Activated naive CD4-positive, alpha-beta T cell treated with anti-CD3 and anti-CD28 coated beads, Interleukin-2, amount 50 U/mL, for 16 hours (primary cell): ENCODE results near the gene TSC22D1.
"Not testable (repeated sequence)": the region's sequence is repeated elsewhere in the genome, so short reads cannot be mapped to it uniquely, and the experiment has no call there.

Experiments used
- DNase-seq: peaks from one replicate; pipeline ENCODE4 v3.0.0-alpha.2; 2020

Gene TSC22D1

DNA sequence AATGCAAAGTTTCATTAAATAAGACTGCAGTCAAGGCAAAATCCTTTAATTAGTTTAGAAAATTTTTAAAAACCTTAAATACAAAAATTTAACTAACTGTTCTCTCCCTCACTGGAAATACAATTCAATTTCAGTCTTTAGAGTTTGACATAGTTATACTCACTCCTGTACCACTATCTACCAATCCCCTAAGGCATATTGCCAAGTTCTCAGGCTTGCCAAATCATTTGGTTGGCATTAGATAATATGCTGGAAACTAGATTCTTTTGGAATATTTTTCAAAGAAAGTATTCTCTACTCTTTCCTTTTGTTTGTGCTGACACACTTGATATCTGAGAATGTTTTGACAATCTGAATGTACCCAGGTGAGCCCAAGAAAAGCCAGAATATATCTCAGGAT lies 77.2 kb downstream of the TSC22D1 start:
- DNase-seq = no peak

GRCh38 chr13:44498502-44498901 lies 77.6 kb downstream of the TSC22D1 start:
- no peak for DNase-seq

DNA sequence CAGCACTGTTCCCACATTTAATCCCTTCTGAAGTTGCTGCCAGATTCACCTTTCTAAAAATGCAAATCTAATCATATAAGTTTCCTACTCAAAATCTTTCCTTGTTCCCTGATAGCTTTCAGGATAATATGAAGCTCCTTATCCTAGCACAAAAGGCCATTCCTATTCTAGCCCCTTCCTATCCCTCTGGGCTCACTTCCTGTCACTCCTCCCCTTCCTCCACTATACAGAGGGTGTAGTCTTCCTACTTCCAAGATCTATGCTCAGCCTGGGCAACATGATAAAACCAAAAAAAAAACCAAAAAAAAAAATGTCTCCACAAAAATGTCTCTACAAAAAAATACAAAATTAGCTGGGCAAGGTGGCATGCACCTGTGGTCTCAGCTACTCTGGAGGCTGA lies 78.3 kb downstream of the TSC22D1 start:
- DNase-seq = no peak

DNA sequence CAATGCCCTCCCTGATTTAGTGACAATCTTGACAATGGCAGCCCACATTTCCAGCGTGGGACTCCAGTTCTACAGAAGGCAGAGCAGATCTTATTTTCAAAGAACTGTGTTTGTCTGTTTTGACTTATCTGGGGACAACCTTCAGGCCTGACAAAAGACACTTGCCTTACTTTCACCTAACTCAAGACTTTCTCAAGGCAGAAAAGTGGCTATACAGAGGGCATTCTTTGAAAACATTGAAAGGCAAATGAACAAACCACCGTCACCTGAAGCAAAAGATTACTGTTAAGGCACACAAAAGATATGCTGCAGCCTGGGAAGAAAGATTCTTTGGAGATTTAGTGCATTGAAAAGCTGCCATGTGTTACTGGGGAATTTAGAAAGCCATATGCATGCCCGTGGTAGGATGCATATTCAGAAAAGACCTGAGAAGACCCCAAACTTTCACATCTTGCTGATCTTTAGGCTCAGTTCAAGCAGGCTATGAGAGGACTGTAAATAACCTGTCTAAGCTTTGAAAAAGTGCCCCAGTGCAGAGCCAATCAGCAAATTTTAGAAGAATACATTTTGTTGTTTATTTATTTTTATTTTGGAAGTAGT lies 82.8 kb downstream of the TSC22D1 start:
- no peak for DNase-seq

GRCh38 chr13:44489751-44490150 lies 86.4 kb downstream of the TSC22D1 start:
- DNase-seq = no peak

DNA sequence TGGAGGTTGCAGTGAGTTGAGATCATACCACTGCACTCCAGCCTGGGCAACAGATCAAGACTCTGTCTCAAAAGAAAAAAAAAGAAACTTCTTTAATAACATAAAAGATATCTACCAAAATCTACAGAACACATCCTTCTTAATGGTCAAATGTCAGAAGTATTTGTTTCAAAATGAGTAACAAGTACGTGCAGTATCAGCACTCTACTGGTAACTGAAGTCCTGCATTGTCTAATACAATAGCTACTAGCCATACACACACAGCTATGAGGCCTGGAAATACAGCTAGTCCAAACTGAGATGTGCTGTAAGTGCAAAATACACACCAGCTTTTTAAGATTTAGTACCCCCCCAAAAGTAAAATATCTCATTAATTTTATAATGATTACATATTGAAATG lies 88.1 kb downstream of the TSC22D1 start:
- DNase-seq = no peak

GRCh38 chr13:44484562-44485138 lies 91.5 kb downstream of the TSC22D1 start:
- DNase-seq = no peak

DNA sequence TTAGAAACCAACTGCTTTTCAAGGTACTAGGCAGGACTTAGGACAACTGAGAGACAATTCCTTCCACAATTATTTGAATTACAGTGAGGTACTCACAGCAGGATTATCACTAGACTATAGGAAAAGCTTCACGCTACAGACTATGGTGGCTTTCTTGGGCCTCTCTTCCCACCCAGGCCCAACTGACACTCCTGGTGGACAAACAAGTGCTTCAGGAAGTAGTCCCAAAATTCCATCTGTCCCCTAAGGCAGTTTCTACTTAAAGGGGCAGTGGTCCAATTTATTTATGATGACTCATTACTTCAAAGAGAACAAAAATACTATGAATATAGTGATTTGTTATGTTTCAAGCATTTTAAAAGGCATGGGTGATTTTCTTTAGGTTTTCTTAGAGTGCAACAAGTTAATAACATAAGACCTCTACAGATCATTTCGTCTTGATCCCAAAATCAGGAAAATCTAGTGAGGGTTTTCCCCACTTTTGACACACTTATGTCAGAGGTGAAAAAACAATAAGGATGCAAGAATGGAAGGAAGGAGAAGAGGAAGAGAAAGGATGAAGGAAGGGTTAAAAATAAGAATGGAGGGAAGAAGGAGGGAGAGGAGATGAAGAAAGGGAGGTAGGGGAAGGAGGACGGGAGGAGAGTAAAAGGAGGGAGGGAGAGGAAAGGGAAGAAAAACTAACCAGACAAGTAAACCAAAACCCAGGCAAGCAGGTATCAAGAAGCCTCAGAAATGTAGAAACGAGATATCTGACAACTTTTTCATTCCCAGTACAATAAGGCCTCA lies 101.8 kb downstream of the TSC22D1 start:
- no peak for DNase-seq

GRCh38 chr13:44471686-44472085 lies 104.4 kb downstream of the TSC22D1 start:
- DNase-seq = no peak

DNA sequence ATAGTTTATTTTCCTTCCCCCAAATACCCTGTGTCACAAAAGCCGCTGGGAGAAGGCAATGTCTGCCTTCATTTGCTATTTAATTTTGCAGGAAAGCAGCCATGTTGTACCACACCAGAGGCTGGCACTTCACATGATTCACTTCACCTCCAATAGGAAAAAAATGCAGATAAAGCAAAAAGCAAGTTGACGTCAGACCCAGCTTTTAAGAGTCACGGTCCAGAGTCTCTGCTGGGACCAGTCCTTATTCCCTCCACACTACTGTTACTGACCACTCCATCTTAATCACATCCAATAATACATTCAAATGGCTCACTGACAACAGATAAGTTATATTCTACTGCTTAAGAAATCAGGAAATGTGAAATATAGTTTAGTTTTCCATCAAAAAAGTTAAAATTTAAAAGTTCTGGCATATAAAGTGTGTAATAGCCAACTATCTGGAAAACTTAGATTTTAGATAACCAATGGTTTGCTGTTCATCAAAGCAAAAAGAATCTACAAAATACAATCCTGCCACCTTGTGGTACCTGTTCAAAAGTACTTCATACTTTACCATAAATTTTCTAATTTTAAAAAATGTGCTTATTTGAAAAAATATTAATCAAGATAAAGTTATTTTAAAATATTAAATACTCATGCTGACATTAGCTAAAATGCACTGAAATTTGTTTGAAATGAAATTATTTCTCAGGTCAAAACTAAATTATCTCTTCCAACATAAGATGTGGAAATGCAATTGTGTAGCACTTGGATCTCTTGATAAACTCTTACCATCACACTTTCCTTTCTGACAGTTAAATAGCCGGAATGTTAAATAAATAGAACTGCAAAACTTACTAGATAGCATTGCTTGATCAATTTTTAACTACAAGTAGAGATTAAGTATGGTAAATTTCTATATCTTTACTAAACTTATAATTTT lies 105.2 kb downstream of the TSC22D1 start:
- DNase-seq = no peak

GRCh38 chr13:44468874-44469273 lies 107.3 kb downstream of the TSC22D1 start:
- no peak for DNase-seq

GRCh38 chr13:44465318-44465717 lies 110.8 kb downstream of the TSC22D1 start:
- no peak for DNase-seq

DNA sequence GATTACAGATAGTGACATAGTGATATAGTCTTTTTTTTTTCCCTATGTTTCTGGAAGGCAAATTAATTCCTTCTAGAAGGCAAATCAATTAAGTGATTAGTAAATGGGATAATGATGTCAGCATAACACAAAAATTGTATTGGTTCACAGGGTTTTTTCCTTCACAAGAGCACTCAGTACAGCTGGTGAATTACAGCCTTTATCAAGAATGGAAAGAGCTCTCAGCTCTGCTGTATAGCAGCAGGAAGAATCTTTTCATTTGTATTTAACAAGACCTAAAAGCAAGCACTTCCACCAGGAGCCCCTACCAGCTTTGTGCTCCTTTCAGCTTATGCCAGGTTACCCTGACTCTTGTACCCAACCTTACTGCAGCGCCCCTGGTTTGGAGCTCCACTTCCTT lies 111.7 kb downstream of the TSC22D1 start:
- no peak for DNase-seq

- DNase-seq = no peak
Observed at GRCh38 chr13:44463759-44464158, 112.4 kb downstream of the TSC22D1 start.

DNA sequence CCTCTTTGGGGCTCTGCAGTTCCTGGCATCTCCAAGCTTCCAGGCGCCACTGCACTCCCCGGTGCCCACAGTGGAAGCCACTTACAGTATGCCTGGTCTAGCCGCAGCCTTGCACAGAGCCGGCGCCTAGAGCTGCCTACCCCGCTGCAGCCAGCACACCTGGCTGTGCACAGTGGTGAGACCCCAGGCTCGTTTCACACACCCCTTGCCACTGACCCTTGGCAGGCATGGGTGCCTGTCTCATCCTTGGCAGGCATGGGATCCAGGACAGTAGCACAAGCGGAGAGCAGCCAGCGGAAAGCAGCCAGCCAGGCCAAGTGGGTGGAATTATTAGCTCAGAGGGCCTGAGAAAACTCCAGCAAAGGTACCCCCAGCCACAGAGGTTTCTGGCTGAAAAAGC lies 116.5 kb downstream of the TSC22D1 start:
- DNase-seq = no peak

GRCh38 chr13:44458313-44458975 lies 117.7 kb downstream of the TSC22D1 start:
- DNase-seq = no peak

DNA sequence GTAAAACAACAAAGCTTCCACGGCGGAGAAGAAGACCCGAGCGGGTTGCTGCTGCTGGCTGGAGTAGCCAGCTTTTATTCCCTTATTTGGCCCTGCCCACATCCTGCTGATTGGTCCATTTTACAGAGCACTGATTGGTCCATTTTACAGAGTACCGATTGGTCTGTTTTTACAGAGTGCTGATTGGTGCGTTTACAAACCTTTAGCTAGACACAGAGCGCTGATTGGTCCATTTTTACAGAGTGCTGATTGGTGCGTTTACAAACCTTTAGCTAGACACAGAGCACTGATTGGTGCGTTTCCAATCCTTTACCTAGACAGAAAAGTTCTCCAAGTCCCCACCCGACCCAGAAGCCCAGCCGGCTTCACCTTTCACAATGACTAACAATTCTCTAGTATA lies 119.9 kb downstream of the TSC22D1 start:
- DNase-seq = not testable (repeated sequence)

DNA sequence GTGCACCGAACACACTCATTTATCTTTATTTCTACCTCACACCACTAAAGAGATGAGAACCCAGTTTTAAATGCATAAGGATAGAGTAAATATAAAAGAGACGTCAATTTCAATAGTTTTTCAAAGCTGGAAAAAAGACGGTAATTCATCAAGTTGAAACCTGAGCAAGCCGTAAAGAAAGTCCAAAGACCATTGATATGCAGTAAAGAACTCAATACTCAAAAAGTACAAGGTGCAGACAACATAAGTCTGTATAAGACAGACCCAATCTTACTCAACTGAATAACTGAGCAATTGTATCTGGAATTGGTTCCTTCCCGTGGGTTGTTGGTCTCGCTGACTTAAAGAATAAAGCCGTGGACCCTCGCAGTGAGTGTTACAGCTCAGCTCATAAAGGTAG lies 120.4 kb downstream of the TSC22D1 start:
- DNase-seq = no peak

DNA sequence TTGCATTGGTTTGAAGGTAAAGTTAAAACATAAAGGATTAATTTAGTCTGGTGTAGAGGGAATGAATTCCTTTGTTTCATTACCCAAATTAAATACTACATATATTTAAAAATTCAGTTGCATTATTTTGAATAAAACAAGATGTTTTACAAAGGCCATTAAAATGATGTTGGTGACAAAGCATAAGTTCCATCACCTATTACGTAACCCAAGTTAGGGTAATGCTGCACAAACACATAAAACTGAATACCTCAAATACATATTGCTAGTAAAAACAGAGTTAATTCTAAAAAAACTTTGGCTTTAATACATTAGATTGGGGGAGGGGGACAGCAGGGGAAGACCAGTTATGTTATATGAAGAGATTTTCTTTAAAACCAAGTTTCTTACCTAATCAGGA lies 122.2 kb downstream of the TSC22D1 start:
- no peak for DNase-seq

- DNase-seq = no peak
Observed at GRCh38 chr13:44453069-44453468, 123.1 kb downstream of the TSC22D1 start.

GRCh38 chr13:44452418-44452817 lies 123.7 kb downstream of the TSC22D1 start:
- no peak for DNase-seq

- no peak for DNase-seq
Observed at GRCh38 chr13:44451651-44452050, 124.5 kb downstream of the TSC22D1 start.

DNA sequence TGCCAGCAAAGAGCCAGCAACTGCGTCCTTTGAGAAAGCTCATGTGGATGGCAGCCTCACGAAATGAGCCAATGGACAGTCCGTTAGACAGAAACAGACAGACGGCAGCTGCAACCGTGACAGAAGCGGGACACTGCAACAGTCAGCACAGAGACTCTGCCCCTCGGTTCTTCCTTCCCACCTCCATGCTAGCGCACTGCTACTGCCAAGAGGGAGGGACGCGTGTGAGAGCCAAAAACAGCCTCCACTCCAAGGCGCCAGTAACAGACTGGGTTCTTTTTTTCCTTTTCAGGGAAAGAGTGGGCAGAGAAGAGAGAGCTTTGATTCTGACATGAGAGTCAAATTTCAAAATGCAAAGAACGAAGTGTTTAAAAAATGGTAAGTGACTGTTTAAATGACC lies 125.0 kb downstream of the TSC22D1 start:
- no peak for DNase-seq
